ENCODE results near the gene IWS1. TPM values are rescaled to one million over a fixed set of nuclear protein-coding genes. Genes with fewer than 3 reads are reported as not detected.

The IWS1 gene
- total RNA-seq, 1 experiment from 2014 or later = 56.0 TPM

- intact Hi-C loops (cut with micrococcal nuclease; ENCODE audit: unreplicated experiment) = no loop called here
These were observed 41.1 kb downstream of the IWS1 start for GRCh38 chr2:127485051-127485693.

DNA sequence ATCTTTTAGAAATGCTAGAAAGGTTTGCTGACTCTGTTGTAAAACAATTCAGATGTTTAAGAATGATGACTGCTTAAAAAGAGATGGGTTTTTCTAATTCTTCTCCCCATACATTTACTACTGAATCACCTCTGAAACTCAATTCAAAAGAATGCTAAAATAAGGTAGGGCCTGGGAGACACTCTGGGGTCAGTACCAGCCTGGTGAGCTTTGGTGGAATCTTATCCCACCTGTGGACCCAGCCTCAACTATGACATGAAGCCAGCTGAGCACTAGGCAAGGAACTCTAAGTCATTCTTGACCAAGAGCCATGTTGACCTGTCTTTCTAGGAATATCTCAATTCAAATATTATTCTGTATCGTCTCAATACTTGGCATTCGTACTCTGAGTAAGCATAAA is 44.3 kb downstream of the IWS1 start:
- BruUV-seq (replicated peaks) = no TSS peak
- POLR2A ChIA-PET = no interaction called here
- intact Hi-C loops (cut with micrococcal nuclease; ENCODE audit: unreplicated experiment) = no loop called here

More at GRCh38 chr2:127485051-127485693, 41.1 kb downstream of the IWS1 start:
- no peaks in the 10 kb centered on the region for H3K4me1 Mint-ChIP-seq (ENCODE audit: low read depth, unreplicated experiment)
- no peaks in the 10 kb centered on the region for H3K9me3 ChIP-seq
- no peak overlapping the region for H3K27ac Mint-ChIP-seq (ENCODE audit: unreplicated experiment)
- BruUV-seq (replicated peaks) = no TSS peak
- peaks cover 7% of the 10 kb centered on the region for H3K36me3 ChIP-seq (ENCODE audit: control insufficient read depth, insufficient read depth, low read length)
- peaks cover 85% of the 10 kb centered on the region for H3K36me3 Mint-ChIP-seq (ENCODE audit: insufficient read depth, unreplicated experiment)
- ChIA-PET CTCF (no interaction called here), POLR2A (no interaction called here)
- no peak overlapping the region for H3K4me3 Mint-ChIP-seq (ENCODE audit: unreplicated experiment)
- DNase-seq = no peak
- TF ChIP-seq CTCF (IDR thresholded peaks at IDR 0.05; ENCODE audit: insufficient read depth in 1 of 2, low read depth in 1 of 2, low read length in 1 of 2, severe bottlenecking in 1 of 2, unreplicated experiment in 1 of 2) = no peak
- H3K4me3 ChIP-seq (ENCODE audit: low read depth, low read length) = no peak overlapping the region
- no peaks in the 10 kb centered on the region for H3K9me3 Mint-ChIP-seq (ENCODE audit: unreplicated experiment)
- H3K27me3 ChIP-seq (replicated peaks; ENCODE audit: control insufficient read depth, insufficient read depth, low read length) = no peaks in the 10 kb centered on the region
- H3K4me1 ChIP-seq = no peaks in the 10 kb centered on the region
- no peaks in the 10 kb centered on the region for H3K27me3 Mint-ChIP-seq (ENCODE audit: insufficient read depth, unreplicated experiment)

More for the DNA sequence above, 44.3 kb downstream of the IWS1 start:
- peaks cover under 1% of the 10 kb centered on the region for H3K9me3 Mint-ChIP-seq (ENCODE audit: unreplicated experiment)
- peaks cover 73% of the 10 kb centered on the region for H3K36me3 Mint-ChIP-seq (ENCODE audit: insufficient read depth, unreplicated experiment)
- CTCF ChIA-PET = interaction anchor here (1.4 kb wide), 1 partner anchor 285 kb away, joined by 6 read pairs; no protein-coding TSS in a partner anchor
- no peak overlapping the region for H3K4me3 Mint-ChIP-seq (ENCODE audit: unreplicated experiment)
- DNase-seq = no peak
- no peaks in the 10 kb centered on the region for H3K27me3 Mint-ChIP-seq (ENCODE audit: insufficient read depth, unreplicated experiment)
- peak overlapping the region; percentile 15 for H3K27ac Mint-ChIP-seq (ENCODE audit: unreplicated experiment)
- no peak for TF ChIP-seq CTCF (IDR thresholded peaks at IDR 0.05; ENCODE audit: insufficient read depth in 1 of 2, low read depth in 1 of 2, low read length in 1 of 2, severe bottlenecking in 1 of 2, unreplicated experiment in 1 of 2)
- peaks cover 6% of the 10 kb centered on the region for H3K36me3 ChIP-seq (ENCODE audit: control insufficient read depth, insufficient read depth, low read length)
- no peaks in the 10 kb centered on the region for H3K27me3 ChIP-seq (replicated peaks; ENCODE audit: control insufficient read depth, insufficient read depth, low read length)
- no peak overlapping the region for H3K4me3 ChIP-seq (ENCODE audit: low read depth, low read length)
- no peaks in the 10 kb centered on the region for H3K4me1 ChIP-seq
- H3K4me1 Mint-ChIP-seq (ENCODE audit: low read depth, unreplicated experiment) = no peaks in the 10 kb centered on the region
- no peaks in the 10 kb centered on the region for H3K9me3 ChIP-seq

Measured in Caco-2 (cell line).